ENCODE data around the gene OR10A6. TPM values are rescaled to one million over a fixed set of nuclear protein-coding genes. Genes with fewer than 3 reads are reported as not detected.
A peak's percentile ranks its signal among the peaks of the same experiment; 100 is the strongest.

The OR10A6 gene
- total RNA-seq, 1 donor from 2014 or later, result 0.07 TPM

- TF ChIP-seq CTCF (IDR thresholded peaks at IDR 0.05; ENCODE audit: insufficient read depth, low read depth, low read length), result no peak
- no peak for TF ChIP-seq EZH2 (IDR thresholded peaks at IDR 0.05; ENCODE audit: insufficient read depth, low read length)
- H3K9ac ChIP-seq (ENCODE audit: low read length), result no peak overlapping the region
- Mint-ChIP-seq H3K9me3 (ENCODE audit: unreplicated experiment) (no peaks in the 10 kb centered on the region), H3K27ac (ENCODE audit: unreplicated experiment) (peak overlapping the region; percentile 69), H3K4me1 (ENCODE audit: low read depth, unreplicated experiment) (peaks cover 27% of the 10 kb centered on the region), H3K4me3 (ENCODE audit: unreplicated experiment) (no peak overlapping the region), H3K36me3 (ENCODE audit: low read depth, unreplicated experiment) (no peaks in the 10 kb centered on the region), H3K27me3 (ENCODE audit: low read depth, unreplicated experiment) (no peaks in the 10 kb centered on the region)
- H2AFZ ChIP-seq (ENCODE audit: low read depth, low read length), result no peak overlapping the region
- H4K20me1 ChIP-seq (ENCODE audit: insufficient read depth, low read length), result no peaks in the 10 kb centered on the region
- no peaks in the 10 kb centered on the region for H3K27me3 ChIP-seq (ENCODE audit: insufficient read depth, low read length)
- H3K79me2 ChIP-seq (ENCODE audit: insufficient read depth, low read length), result no peaks in the 10 kb centered on the region
- H3K4me3 ChIP-seq (ENCODE audit: insufficient read depth, low read depth, low read length), result no peak overlapping the region
- DNase-seq (ENCODE audit: low read depth) (peak; percentile 8), FAIRE-seq (no peak)
- no peaks in the 10 kb centered on the region for H3K36me3 ChIP-seq (ENCODE audit: insufficient read depth, low read length)
- H3K9me3 ChIP-seq (ENCODE audit: insufficient read depth, low read depth, low read length), result no peaks in the 10 kb centered on the region
- no peak overlapping the region for H3K4me2 ChIP-seq (ENCODE audit: low read length)
- H3K27ac ChIP-seq (ENCODE audit: low read depth, low read length), result no peak overlapping the region
- peaks cover 16% of the 10 kb centered on the region for H3K4me1 ChIP-seq (ENCODE audit: insufficient read depth, low read length)
Measured at GRCh38 chr11:7974668-7975067, 43.6 kb upstream of the OR10A6 start.

GRCh38 chr11:7973011-7973410 is 41.9 kb upstream of the OR10A6 start:
- Histone ChIP-seq H2AFZ (ENCODE audit: low read depth, low read length) (no peak overlapping the region), H4K20me1 (ENCODE audit: insufficient read depth, low read length) (no peaks in the 10 kb centered on the region), H3K79me2 (ENCODE audit: insufficient read depth, low read length) (no peaks in the 10 kb centered on the region), H3K4me3 (ENCODE audit: insufficient read depth, low read depth, low read length) (no peak overlapping the region), H3K9me3 (ENCODE audit: insufficient read depth, low read depth, low read length) (no peaks in the 10 kb centered on the region), H3K27ac (ENCODE audit: low read depth, low read length) (no peak overlapping the region), H3K27me3 (ENCODE audit: insufficient read depth, low read length) (no peaks in the 10 kb centered on the region), H3K36me3 (ENCODE audit: insufficient read depth, low read length) (no peaks in the 10 kb centered on the region), H3K4me2 (ENCODE audit: low read length) (no peak overlapping the region), H3K4me1 (ENCODE audit: insufficient read depth, low read length) (peaks cover 13% of the 10 kb centered on the region), H3K9ac (ENCODE audit: low read length) (no peak overlapping the region)
- H3K27me3 Mint-ChIP-seq (ENCODE audit: low read depth, unreplicated experiment), result no peaks in the 10 kb centered on the region
- H3K4me3 Mint-ChIP-seq (ENCODE audit: unreplicated experiment), result no peak overlapping the region
- peaks cover 38% of the 10 kb centered on the region for H3K4me1 Mint-ChIP-seq (ENCODE audit: low read depth, unreplicated experiment)
- FAIRE-seq (no peak), DNase-seq (ENCODE audit: low read depth) (peak; percentile 21)
- H3K27ac Mint-ChIP-seq (ENCODE audit: unreplicated experiment), result no peak overlapping the region
- no peaks in the 10 kb centered on the region for H3K36me3 Mint-ChIP-seq (ENCODE audit: low read depth, unreplicated experiment)
- TF ChIP-seq EZH2 (IDR thresholded peaks at IDR 0.05; ENCODE audit: insufficient read depth, low read length) (no peak), CTCF (IDR thresholded peaks at IDR 0.05; ENCODE audit: insufficient read depth, low read depth, low read length) (no peak)
- H3K9me3 Mint-ChIP-seq (ENCODE audit: unreplicated experiment), result no peaks in the 10 kb centered on the region

- no peak for TF ChIP-seq CTCF (IDR thresholded peaks at IDR 0.05; ENCODE audit: insufficient read depth, low read depth, low read length)
- no peak for TF ChIP-seq EZH2 (IDR thresholded peaks at IDR 0.05; ENCODE audit: insufficient read depth, low read length)
- no peaks in the 10 kb centered on the region for H3K9me3 ChIP-seq (ENCODE audit: insufficient read depth, low read depth, low read length)
- peaks cover 4% of the 10 kb centered on the region for H3K4me1 ChIP-seq (ENCODE audit: insufficient read depth, low read length)
- H3K9ac ChIP-seq (ENCODE audit: low read length), result no peak overlapping the region
- H3K79me2 ChIP-seq (ENCODE audit: insufficient read depth, low read length), result no peaks in the 10 kb centered on the region
- FAIRE-seq, result no peak
- no peaks in the 10 kb centered on the region for H3K27me3 ChIP-seq (ENCODE audit: insufficient read depth, low read length)
- H3K9me3 Mint-ChIP-seq (ENCODE audit: unreplicated experiment), result peaks cover 2% of the 10 kb centered on the region
- no peaks in the 10 kb centered on the region for H4K20me1 ChIP-seq (ENCODE audit: insufficient read depth, low read length)
- no peak overlapping the region for H3K4me3 ChIP-seq (ENCODE audit: insufficient read depth, low read depth, low read length)
- H2AFZ ChIP-seq (ENCODE audit: low read depth, low read length), result no peak overlapping the region
- H3K4me3 Mint-ChIP-seq (ENCODE audit: unreplicated experiment), result no peak overlapping the region
- no peak overlapping the region for H3K27ac Mint-ChIP-seq (ENCODE audit: unreplicated experiment)
- peaks cover 45% of the 10 kb centered on the region for H3K4me1 Mint-ChIP-seq (ENCODE audit: low read depth, unreplicated experiment)
- no peak for DNase-seq (ENCODE audit: low read depth)
- H3K27me3 Mint-ChIP-seq (ENCODE audit: low read depth, unreplicated experiment), result no peaks in the 10 kb centered on the region
- H3K36me3 ChIP-seq (ENCODE audit: insufficient read depth, low read length), result no peaks in the 10 kb centered on the region
- H3K4me2 ChIP-seq (ENCODE audit: low read length), result no peak overlapping the region
- H3K36me3 Mint-ChIP-seq (ENCODE audit: low read depth, unreplicated experiment), result no peaks in the 10 kb centered on the region
- H3K27ac ChIP-seq (ENCODE audit: low read depth, low read length), result no peak overlapping the region
Measured at GRCh38 chr11:7971846-7972245, 40.8 kb upstream of the OR10A6 start.

Measured in astrocyte (in vitro differentiated cells and primary cell).